ENCODE results near the gene CIBAR2.
A peak's percentile ranks its signal among the peaks of the same experiment; 100 is the strongest.
"Not testable (repeated sequence)": the region's sequence is repeated elsewhere in the genome, so short reads cannot be mapped to it uniquely, and the experiment has no call there.

The CIBAR2 gene

GRCh38 chr16:85057948-85058347 is 54.3 kb downstream of the CIBAR2 start:
- no peak for TF ChIP-seq CTCF (IDR thresholded peaks at IDR 0.05; ENCODE audit: extremely low read depth, missing control alignments)
- no peak for DNase-seq (ENCODE audit: low spot score)

DNA sequence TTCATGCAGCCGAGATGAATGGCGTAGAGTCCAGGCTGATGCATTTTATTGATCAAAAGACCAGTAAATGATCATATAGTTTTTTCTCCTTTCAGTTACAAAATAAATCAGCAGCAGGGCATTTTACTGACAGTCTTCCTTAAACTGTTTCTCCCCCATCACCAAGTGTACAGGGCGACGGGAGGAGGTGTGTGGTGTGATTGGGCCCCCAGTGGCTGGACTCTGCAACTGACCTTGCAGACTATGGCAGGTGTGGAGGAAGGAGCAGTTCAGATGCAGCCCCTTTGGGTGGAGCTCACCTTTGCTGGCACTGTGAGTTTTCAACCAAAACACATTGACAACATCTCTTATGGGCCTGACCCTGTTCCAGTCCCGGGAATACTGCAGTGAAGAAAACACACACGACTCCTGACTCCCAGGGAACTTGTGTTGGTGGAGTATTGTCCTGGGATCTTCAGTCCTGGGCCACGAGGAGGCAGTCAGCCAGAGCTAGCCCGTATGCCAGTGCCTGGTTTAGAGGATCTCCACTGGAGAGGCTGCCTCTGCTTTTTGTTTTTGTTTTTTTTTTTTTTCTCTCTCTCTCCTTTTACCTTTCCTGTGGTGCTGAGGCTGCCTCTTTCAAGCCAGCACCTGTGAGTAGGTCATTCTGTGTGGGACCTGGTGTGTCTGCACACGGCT is 54.9 kb downstream of the CIBAR2 start:
- peak; percentile 2 for TF ChIP-seq CTCF (IDR thresholded peaks at IDR 0.05; ENCODE audit: extremely low read depth, missing control alignments)
- DNase-seq (ENCODE audit: low spot score), result no peak

DNA sequence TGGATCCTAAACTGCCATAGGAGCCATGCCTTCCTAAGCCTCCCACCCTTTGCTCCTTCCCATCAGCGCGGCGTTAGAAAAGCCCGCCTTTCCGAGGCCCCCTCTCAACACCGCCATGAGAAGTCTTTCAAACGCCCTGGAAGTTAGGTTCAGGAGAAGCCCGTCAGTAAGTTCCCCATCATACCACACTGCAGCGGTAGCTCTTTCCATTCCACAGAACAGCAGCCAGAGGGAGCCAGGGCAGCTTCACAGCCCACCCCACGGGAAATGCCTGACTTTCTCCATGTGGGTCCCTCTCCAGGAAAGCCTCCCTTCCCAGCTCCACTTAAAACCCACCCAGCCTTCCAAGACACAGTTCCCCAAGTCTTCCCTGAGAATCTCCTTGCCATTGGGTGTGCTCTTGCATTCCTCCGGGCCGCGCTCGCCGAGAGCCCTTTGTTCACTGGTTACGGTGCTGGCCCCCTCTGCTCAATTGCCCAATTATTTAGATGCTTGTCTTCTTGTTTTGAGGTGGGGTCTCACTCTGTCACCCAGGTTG is 56.0 kb downstream of the CIBAR2 start:
- no peak for DNase-seq (ENCODE audit: low spot score)
- TF ChIP-seq CTCF (IDR thresholded peaks at IDR 0.05; ENCODE audit: extremely low read depth, missing control alignments), result no peak

GRCh38 chr16:85055493-85056210 is 56.6 kb downstream of the CIBAR2 start:
- DNase-seq (ENCODE audit: low spot score), result peak; percentile 67
- TF ChIP-seq CTCF (IDR thresholded peaks at IDR 0.05; ENCODE audit: extremely low read depth, missing control alignments), result no peak

GRCh38 chr16:85054948-85055492 is 57.3 kb downstream of the CIBAR2 start:
- no peak for DNase-seq (ENCODE audit: low spot score)
- no peak for TF ChIP-seq CTCF (IDR thresholded peaks at IDR 0.05; ENCODE audit: extremely low read depth, missing control alignments)

GRCh38 chr16:85054321-85054720 is 58.0 kb downstream of the CIBAR2 start:
- DNase-seq (ENCODE audit: low spot score), result not testable (repeated sequence)

DNA sequence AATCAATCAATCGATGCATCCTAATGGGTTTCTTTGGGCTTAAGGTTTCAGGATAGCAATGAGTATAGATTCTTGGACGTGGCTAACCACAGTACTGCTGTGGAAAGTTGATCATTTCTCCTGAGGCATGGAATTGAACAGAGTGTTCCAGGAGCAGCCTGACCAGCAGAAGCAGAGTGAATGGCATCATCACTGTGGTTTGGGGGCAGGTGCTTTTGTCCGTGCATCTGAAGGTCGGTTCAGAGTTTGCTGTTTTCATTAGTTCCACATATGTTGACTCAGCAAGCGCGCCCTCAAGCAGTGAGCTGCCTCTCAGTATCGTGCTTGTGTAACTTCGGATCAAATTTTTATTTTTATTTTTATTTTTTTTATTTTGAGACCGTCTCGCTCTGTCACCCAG is 59.7 kb downstream of the CIBAR2 start:
- TF ChIP-seq CTCF (IDR thresholded peaks at IDR 0.05; ENCODE audit: extremely low read depth, missing control alignments), result no peak
- DNase-seq (ENCODE audit: low spot score), result no peak

Measured in GM20000 (cell line).